GM12878 (cell line): ENCODE results near the gene PPP3CA.

Experiments
- BCL11A ChIP-seq: IDR thresholded peaks from 2 replicates; pipeline ENCODE4 v1.6.1; 2011; ENCODE audit warnings: low read depth, low read length
- CHD1 ChIP-seq: IDR thresholded peaks from 2 replicates; pipeline ENCODE4 v1.6.1; 2012; ENCODE audit warnings: low read depth, low read length, improper control_type of control experiment
- EGR1 ChIP-seq, 2 experiments: IDR thresholded peaks; 1 replicate in 1 of 2; 2 replicates in 1 of 2; pipeline ENCODE4 v1.6.1; 2011 to 2012; ENCODE audit warnings: low read depth in 2 of 2, low read length in 2 of 2, borderline replicate concordance in 1 of 2, mild to moderate bottlenecking in 1 of 2, moderate library complexity in 1 of 2
- IKZF1 ChIP-seq: fragments of 450-650 bp; conservative IDR thresholded peaks from 2 replicates; pipeline ENCODE4 v1.6.1; 2017; ENCODE audit warnings: antibody characterized with exemption, mild to moderate bottlenecking
- KDM1A ChIP-seq: fragments of 200-600 bp; sonication (generic); IDR thresholded peaks from 2 replicates; pipeline ENCODE4 v1.6.1; 2016; ENCODE audit warnings: borderline replicate concordance
- POLR2A ChIP-seq: IDR thresholded peaks from 2 replicates; pipeline ENCODE4 v1.6.1; 2011; ENCODE audit warnings: low read depth, mild to moderate bottlenecking, low read length
- POLR2AphosphoS5 ChIP-seq: IDR thresholded peaks from 2 replicates; pipeline ENCODE4 v1.6.1; 2011; ENCODE audit warnings: mild to moderate bottlenecking, low read length, inconsistent platforms
- TAF1 ChIP-seq: IDR thresholded peaks from 2 replicates; pipeline ENCODE4 v1.6.1; 2011; ENCODE audit warnings: mild to moderate bottlenecking, low read depth, low read length, borderline replicate concordance
- TCF3 ChIP-seq: IDR thresholded peaks from 2 replicates; pipeline ENCODE4 v1.6.1; 2012; ENCODE audit warnings: low read depth, mild to moderate bottlenecking, low read length, borderline replicate concordance; ENCODE audit not compliant: insufficient read depth
- ZNF384 ChIP-seq: IDR thresholded peaks from 2 replicates; pipeline ENCODE4 v1.6.1; 2012; ENCODE audit warnings: low read depth, mild to moderate bottlenecking, low read length, improper control_type of control experiment, borderline replicate concordance
- TF ChIP-seq, protein P1 (sequence below), 3 experiments: IDR thresholded peaks in 2 of 3; conservative IDR thresholded peaks in 1 of 3; 2 replicates each; pipeline ENCODE4 v1.5.1; 2011; ENCODE audit warnings: low read depth in 3 of 3, low read length in 3 of 3, mild to moderate bottlenecking in 3 of 3, control low read depth in 2 of 3, moderate library complexity in 2 of 3, inconsistent platforms in 1 of 3, mixed read lengths in 1 of 3; ENCODE audit not compliant: control insufficient read depth in 2 of 3, insufficient read depth in 1 of 3; ENCODE audit errors: extremely low read depth in 1 of 3

DNA sequence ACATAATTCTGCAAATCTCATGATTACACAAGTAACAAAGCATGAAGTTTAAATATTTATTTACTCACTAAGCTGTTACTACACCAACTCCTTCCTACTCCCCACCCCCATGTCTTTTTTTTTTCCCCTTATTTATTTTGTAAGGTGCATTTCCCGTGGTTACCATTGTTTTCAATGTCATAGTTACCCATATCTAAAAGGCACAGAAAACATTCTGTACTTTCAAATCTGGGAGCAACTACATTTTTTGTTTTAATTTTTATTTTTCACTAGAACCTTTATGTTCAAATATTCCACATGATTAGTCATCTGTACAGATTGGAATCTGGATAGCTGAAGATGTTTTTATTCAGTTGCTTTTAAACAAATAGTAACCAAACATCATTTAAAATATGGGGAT lies 62.8 kb downstream of the PPP3CA start:
- no peak for TF ChIP-seq TAF1
- no peak for TF ChIP-seq EGR1 (IDR thresholded peaks at IDR 0.05; ENCODE audit: borderline replicate concordance in 1 of 2, low read depth in 2 of 2, low read length in 2 of 2)
- TF ChIP-seq, protein P1, sequence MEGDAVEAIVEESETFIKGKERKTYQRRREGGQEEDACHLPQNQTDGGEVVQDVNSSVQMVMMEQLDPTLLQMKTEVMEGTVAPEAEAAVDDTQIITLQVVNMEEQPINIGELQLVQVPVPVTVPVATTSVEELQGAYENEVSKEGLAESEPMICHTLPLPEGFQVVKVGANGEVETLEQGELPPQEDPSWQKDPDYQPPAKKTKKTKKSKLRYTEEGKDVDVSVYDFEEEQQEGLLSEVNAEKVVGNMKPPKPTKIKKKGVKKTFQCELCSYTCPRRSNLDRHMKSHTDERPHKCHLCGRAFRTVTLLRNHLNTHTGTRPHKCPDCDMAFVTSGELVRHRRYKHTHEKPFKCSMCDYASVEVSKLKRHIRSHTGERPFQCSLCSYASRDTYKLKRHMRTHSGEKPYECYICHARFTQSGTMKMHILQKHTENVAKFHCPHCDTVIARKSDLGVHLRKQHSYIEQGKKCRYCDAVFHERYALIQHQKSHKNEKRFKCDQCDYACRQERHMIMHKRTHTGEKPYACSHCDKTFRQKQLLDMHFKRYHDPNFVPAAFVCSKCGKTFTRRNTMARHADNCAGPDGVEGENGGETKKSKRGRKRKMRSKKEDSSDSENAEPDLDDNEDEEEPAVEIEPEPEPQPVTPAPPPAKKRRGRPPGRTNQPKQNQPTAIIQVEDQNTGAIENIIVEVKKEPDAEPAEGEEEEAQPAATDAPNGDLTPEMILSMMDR (IDR thresholded peaks at IDR 0.05 in 2 of 3, conservative IDR thresholded peaks at IDR 0.05 in 1 of 3; ENCODE audit: control insufficient read depth in 2 of 3, extremely low read depth in 1 of 3, insufficient read depth in 1 of 3, low read depth in 3 of 3, low read length in 3 of 3) = no peak
- TF ChIP-seq POLR2AphosphoS5 = no peak
- TF ChIP-seq BCL11A = no peak
- no peak for TF ChIP-seq ZNF384
- TF ChIP-seq IKZF1 = no peak
- no peak for TF ChIP-seq KDM1A
- TF ChIP-seq TCF3 = no peak
- TF ChIP-seq POLR2A = no peak
- no peak for TF ChIP-seq CHD1
